NCI-H82 (cell line): Measurements from ENCODE around the gene ACTL8.

Experiments used
- DNase-seq: peaks from one replicate; lab custom pipeline; 2025; lab: John Stamatoyannopoulos, UW

The ACTL8 gene, protein sequence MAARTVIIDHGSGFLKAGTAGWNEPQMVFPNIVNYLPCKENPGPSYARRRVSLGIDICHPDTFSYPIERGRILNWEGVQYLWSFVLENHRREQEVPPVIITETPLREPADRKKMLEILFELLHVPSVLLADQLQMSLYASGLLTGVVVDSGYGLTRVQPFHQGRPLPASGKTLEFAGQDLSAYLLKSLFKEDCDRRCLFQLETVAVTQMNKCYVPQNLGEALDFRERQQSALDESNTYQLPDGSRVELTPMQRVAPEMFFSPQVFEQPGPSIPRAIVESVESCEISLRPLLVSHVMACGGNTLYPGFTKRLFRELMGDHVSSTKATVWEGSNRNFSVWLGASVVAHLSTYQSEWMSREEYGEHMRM

DNA sequence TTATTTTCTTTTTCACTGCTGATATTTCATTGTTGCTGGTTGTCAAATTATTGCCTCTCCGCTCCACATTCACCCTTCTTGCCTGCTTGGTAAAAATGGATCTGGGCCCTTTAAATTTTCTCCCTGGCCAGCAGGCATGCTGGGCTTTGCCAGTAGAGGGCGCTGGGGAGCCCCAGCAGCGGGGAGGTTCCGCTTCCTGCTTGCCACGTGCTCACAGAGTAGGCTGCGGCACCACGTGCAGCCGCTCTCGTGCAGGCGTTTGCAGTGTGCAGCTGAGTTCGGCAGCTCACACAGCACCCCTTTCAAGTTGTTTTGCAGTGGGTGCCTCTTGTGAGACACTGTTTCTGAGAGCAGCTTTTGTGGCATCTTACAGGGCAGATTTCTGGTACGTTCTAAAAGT lies at the start of gene ACTL8:
ACTL8 (plus strand) TSS at position 214 of the 400 bp plus-strand sequence. CDS start 67,676 bp downstream, outside the sequence.
- peak; percentile 24 for DNase-seq

DNA sequence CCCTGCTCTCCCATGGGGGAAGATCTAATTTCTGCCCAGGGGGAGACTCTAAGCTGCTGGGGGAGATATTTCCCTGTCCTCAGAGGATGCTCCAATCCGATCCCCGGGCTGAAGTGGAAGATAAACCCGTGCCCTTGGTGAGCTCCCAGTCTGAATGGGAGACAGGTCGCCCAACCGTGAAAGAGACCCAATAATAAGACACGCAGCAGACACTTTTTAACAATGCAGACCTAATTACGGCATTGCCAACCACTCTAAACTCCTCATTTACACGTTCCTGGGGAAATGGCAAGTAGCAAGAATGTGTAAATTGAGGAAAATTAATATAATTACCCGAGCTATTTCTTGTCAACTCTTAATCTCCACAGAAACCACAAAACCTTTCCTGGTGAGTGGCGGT lies 48.7 kb upstream of the ACTL8 start:
- no peak for DNase-seq

DNA sequence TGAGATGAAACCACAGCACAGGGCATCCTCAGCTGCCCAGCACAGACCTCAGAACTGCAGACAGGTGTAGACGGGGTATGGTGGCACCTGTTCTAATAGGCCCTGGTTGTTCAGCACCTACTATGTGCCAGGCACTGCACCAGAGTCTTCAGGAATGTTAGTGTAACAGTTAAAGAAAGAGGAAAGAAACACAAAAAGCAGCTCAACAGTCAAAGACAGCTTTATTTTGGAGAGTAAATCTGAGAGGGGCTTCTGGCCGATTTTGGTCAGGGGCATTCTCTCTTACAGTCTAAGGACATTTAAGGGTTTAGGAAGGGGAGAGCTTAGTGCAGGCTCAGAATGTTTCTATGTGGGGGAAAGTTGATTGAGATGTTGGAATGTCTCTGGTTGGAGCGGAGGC lies 45.2 kb upstream of the ACTL8 start:
- DNase-seq, result no peak

DNA sequence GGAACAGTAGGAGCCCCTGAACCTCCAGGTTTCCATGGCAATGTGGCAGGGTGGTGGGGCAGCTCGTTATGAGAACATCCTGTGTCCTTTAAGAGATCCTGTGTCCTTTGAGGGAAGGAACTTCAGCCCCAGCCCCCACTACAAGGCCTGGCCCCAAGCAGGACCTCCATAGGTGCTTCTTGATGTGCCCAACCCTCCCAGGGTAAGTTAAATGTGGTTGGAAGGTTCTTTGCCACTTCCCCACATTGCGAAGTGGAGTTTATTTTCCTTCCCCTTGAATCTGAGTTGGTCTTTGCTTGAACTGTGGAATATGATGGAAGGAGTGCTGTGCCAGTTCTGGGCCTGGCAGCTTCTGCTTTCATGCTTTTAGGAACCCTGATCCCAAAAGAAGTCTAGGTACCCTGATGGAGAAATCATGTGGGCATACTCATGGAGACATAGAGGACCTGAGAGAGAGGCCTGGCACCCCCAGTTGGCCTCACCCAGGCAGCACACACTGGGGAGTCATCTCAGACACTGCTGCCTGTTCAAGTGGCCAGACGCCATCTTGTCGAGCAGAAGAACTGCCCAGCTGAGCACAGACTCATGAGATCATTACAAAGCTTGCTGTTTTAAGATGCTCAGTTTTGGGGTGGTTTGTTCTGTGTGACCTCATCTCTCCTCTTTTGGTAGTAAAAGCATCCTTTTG lies 44.1 kb upstream of the ACTL8 start:
- DNase-seq, result no peak

DNA sequence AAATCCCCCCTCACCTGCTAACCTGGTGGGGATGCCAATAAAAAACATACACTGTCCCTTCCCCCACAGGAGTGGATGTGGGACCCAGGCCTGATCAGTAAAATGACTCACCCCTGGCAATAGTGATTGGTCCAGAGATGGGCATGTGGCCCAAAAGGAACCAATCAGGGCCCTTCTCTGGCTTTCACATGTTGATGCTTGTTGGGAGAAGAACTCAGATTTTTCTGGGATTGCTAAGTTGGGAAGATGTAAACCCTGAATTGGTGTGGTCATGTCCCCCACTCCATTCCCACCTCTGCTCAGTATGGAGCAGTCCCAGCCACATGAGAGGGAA lies 43.6 kb upstream of the ACTL8 start:
- DNase-seq, result no peak

DNA sequence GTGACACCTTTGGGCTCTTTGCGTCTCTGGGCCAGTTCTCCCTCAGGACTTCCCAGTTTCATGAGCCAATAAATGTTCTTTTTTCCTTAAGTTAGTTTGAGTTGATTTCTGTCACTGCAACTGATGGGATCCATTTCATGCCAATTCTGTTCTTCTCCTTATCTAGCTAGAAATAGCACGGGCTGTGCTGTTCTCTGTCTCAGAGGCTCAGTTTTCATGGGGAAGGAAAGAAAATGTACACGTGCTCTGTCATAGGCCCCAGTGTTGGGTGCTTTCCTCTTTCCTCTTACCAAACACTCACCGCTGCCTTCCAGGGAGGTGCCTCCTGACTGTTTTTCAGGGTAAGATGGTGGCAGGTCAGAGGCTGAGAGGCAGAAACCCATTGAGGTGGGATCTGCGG lies 43.2 kb upstream of the ACTL8 start:
- DNase-seq, result no peak

DNA sequence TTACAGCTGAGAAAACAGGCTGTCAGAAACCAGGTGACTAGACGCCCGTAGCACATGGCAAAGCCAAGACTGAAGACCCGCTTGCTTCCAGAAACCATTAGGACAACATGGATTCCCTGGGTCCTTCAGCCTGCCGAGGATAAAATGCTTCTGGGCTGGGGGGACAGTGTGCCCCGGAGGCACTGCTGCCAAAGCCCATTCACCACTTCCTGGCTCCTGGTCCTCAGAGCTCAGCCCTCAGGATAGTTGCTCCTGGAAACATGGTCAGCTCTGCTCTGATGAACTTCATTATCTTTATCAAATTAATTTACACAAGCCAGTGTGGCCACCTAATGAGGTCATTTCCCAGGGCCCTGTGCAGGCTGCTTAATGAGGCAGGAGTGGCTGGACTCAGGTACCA lies 41.1 kb upstream of the ACTL8 start:
- no peak for DNase-seq

DNA sequence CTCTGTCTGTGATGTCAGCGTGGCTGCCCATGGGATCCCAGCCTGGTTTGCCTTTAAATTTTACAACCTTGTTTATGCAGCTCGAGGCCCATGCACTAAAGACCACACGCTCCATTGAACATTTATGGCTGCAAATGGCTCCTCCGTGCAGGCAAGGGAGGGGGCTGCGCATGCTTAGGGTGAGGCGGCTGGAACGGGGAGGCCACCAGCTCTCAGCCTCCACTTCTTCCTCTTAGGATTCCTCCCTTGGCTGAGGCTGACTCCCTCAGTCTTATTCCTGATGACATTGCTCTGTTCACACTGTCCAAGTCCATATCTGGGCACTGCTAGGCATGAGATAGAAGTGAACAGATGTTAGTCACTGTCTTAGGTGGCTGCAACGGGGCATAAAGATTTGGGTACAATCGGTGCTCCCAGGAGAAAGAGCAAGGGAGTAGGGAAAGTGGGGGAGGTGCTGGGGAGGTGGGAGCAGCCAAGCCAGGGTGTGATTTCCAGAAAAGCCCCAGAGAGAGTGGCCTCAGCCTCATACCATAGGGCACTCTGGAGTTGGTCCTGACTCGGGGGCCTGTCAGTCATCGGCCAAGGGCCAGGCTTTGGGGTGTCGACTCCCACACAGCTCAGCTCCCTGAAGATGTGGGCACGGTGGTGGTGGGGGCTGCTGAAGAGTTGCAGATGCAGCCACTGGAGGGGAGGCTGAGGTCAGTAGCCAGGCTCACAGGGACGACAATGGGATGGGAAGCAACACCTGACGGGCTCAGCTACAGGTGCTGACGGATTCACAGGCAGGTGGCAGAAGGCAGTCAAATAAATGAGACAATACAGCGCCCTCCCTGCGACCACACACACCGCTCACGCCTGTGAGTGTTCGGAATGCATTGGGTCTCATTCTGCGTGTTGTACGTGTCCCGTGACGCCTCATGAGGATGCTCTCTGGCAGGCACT lies 37.3 kb upstream of the ACTL8 start:
- DNase-seq, result no peak

DNA sequence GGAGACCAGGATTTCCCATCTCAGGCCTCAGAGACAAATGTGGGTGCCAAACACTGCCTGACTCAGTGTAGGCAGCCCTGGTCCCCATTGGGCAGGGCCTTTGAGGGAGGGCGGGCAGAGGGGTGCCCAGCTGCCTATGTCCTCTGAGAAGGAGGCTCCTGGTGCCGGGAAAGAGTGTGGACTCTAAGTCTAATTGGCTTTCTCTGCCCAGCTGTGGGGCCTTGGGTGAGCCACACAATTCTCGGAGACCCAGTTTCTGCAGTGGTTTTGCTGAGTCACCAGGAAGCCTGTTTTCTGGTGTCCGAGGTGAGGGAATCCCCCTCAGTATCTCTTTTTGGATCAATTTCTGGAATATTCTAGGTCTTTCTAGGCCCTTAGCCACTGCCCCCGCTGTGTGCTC lies 35.3 kb upstream of the ACTL8 start:
- no peak for DNase-seq

DNA sequence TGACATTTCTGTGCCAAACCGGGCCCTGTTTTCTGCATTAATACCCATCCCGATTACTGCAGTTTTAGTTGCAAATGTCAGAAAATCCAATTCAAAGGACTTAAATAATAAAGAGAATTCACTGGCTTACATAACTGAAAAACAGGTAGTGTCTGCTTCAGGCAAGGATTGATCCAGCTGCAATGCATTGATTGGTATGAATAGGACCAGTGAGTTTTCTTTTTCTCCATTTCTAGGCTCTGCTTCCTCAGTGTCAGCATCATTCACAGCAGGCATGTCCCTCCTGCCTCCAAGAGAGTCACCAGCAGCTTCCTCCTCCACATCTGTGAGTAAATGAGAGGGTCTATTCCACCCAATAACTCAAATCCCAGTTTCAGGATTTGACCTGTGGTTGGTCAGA lies 33.7 kb upstream of the ACTL8 start:
- DNase-seq, result no peak

DNA sequence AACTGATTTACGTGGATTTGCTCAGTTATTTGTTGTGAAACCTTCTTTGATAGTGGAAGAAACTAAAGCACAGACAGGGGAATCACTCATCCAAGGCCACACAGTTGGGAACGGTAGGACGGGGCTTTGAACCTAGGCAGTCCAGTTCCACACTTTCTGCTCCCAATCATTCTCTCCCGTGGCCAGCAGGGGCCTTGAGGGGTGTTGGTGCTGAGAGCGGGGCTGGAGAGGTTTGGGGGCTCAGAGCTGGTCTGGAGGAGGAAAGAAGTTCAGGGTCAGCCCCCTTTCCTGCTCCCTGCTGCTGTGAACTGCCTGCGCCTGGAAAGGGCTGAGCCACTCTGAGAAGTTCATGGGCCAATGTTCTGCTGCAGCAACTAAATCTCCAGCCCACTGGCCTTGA lies 31.4 kb upstream of the ACTL8 start:
- DNase-seq, result no peak

DNA sequence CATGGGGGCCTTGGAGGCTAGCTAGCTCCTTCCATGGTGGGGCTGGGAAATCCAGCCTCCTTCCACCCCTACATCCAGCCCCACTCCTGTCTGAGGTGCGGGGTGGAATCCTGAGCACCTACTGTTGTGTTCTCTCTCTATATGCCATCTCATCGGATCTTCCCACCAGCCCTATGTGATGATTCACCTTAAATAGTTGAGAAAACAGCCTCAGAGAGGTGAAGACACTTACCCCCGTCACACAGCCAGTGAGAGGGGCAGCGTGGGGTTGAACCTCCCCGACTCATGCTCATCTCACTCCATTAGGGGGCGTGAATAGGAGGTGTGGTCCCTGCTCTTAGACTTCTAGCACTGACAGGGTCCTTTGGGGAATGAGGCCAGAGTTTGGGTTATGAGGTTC lies 31.0 kb upstream of the ACTL8 start:
- DNase-seq, result no peak

DNA sequence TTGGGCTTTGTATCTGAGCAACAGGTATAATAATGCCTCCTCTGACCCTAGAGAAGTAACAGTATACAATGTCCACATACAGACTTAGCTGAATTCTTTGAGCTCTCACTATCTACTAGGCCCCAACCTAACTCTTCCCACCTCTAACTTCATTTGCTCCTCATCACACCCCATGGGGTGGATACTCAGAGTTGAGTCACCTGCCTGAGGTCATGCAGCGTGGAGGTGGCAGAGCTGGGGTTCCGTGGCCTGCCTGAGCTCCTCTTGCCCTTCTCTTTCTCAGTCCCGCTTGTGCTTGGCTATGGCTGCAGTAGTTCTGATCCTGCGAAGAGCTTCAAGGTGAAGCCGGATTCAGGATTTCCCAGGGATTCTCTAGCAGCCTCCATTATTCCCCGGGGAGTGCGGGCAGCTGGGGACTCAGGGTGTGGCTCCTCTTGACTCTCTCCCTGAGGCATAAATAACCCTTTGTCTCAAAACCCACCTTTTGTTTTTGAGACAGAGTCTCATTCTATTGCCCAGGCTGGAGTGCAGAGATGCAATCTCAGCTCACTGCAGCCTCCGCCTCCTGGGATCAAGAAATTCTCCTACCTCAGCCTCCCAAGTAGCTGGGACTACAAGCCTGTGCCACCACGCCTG lies 29.9 kb upstream of the ACTL8 start:
- DNase-seq, result peak; percentile 13

DNA sequence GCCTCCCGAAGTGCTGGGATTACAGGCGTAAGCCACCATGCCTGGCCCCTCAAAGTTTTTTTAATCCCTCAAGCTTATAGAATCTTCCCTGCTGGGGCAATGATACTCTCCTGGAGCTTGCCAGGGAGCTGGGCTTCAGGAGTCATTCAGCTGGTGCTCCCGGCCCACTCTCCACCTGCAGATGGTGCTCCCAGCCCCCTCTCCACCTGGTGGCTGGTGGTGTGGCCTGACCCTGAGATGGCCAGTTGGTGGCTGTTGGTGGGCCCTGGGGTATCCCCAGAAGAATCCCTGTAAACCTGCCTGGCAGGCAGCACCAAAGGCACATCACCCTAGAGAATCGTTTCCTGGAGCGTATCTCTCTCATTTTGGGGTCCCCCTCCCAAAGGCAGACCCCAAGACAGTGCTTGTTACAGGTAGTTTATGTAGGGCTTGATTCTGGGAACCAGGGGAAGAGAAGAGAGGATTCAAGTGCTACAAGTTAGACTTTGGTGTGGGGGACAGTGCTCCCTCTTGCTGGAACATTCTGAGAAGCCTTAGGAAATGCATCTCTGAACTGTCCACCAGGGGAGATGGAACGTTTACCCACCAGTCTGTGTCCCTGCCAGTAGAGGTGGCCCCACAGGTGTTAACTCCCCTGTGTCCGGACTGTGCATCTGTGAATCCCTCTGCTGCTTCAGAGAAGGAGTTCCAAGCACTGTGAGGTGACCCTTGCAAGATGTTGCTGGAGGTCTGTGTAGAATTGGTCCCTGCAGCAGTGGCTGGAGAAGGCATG lies 29.1 kb upstream of the ACTL8 start:
- peak; percentile 33 for DNase-seq

DNA sequence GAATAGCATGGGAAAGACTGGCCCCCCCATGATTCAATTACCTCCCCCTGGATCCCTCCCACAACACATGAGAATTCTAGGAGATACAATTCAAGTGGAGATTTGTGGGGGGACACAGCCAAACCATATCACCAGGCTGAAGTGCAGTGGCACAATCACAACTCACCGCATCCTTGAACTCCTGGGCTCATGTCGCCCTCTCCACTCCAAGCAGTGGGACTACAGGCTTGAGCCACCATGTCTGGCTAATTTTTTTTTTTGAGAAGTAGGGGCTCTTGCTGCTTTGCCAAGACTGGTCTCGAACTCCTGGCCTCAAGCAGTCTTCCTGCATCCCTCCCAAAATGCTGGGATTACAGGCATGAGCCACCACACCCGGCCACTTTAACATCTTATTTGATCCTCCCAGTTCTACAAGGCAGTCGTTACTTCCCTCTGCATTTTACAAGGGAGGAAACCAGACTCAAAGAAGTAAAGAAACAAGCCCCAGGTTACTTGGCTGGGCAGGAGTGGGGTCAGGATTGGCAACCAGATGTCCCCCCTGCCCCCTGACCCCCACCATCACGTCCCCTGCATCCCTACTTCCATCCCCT lies 26.9 kb upstream of the ACTL8 start:
- DNase-seq, result no peak

DNA sequence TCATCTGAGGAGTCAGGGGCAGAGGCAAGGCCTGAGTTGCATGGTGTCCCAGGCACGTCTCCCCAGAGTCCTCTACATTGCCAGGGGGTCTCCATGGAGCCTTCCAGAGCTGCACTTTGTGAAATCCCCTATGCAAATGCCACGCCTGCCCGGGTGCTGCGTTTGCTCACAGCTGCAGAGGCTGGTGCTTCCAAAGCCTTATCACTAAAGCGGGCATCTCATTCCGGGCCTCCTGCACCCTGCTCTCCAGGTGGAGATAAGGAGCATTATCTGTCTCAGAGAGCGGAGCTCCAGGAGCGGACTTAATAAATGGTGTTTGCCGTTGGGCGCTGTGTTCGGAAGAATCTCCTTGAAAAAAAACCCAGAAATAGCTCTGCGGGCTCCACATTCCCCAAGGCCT lies 25.9 kb upstream of the ACTL8 start:
- DNase-seq, result no peak

DNA sequence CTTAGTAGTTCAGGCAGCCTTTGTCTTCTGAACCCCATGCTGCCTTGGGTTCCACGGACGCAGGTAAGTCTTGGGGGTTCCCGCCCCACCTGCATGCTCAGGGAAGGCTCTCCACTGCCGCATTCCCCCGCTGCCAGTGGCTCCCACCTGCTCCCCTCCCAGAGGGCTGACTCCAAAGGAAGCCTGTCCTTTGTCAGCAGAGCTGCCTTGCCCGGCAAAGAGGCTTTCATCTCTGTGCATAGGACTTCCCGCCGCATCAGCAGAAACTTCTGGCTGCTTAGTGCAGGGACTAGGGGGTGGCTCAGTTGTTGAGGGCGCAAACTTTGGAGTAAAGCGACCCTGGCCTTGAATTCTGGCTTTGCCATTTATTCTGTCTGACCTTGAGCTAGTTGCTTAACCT lies 25.2 kb upstream of the ACTL8 start:
- DNase-seq, result no peak

DNA sequence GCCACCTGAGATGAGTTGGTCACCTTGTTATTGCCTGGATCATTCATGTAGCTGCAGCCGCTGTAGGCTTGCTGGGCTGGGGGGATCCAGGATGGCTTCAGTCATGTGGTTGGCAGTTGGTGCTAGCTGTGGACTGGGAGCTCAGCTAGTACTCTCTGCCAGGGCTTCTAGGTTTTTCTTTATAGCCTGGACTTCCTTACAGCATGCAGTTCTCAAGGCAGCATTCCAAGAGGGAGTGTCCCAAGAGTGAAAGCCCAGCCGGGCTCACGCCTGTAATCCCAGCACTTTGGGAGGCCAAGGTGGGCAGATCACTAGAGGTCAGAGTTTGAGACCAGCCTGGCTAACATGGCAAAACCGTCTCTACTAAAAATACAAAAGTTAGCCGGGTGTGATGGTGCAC lies 23.7 kb upstream of the ACTL8 start:
- DNase-seq, result no peak

DNA sequence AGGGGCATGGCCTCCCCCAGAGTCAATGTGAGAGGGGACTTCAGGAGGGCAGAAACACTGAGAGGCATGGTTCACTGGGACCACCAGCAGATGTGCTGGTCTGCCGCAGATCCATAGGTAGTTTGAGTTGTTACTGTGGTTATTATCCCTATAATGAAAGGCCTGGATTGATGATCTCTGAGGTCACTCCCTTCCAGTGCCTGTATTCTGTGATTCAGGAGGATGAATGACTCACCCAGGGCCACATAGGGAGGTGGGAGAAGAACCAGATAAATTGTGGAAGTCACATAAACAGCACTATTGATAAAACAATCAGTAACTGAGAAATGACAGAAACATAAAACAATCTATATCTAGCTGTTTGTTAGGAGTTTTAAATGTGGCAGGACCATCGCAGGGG lies 22.7 kb upstream of the ACTL8 start:
- no peak for DNase-seq

DNA sequence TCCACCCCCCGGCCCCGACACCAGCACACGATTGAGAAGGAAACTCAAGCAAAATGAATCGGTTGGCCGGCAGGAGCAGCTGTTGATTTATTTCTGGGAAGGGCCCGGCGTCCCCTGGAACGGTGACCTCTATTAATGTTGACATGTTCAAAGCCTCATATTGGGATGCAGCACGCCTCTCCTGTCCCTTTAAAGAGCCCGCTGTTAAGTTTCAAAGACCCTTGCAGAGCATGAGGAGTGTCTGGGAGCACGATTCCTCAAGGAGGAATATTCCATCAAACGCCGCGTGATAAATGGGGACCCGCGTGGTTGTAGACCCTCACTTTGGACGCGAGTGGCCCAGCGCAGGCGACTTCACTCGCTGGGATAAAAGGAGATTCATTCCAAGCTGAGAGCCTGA lies 21.5 kb upstream of the ACTL8 start:
- DNase-seq, result no peak

DNA sequence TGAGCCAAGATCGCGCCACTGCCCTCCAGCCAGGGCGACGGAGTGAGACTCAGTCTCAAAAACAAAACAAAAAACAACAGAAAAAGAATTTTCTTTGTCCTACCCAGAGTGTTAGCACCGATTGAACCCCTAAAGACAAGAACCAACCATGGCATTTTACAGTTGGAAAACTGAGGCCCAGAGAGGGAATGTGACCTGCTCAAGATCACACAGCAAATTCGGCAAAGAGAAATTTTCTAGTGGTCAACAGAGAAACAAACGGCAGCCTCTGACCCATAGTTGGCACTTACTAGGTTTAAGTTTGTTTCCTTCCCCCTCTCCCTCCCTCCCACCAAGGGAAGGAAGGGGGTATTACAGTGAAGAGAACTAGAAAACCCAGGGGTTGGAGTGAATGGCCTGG lies 20.5 kb upstream of the ACTL8 start:
- DNase-seq, result no peak
